NT2/D1 (cell line): ENCODE data around the gene AGBL1.

Source experiments
- SUZ12 ChIP-seq: IDR thresholded peaks from 2 replicates; pipeline ENCODE4 v1.6.1; 2011; ENCODE audit not compliant: insufficient read length, insufficient read depth; ENCODE audit errors: extremely low read depth
- YY1 ChIP-seq: IDR thresholded peaks from 2 replicates; pipeline ENCODE4 v1.6.1; 2011; ENCODE audit not compliant: insufficient read length, insufficient read depth
- ZNF274 ChIP-seq: IDR thresholded peaks from 2 replicates; pipeline ENCODE4 v1.6.1; 2011; ENCODE audit warnings: mild to moderate bottlenecking, low read depth, low read length

- TF ChIP-seq SUZ12 (no peak), YY1 (no peak), ZNF274 (no peak)
Observed at GRCh38 chr15:86125775-86126174, 46.1 kb downstream of the AGBL1 start.
